K562 (cell line): ENCODE measurements around the gene COX20. TPM values are rescaled to one million over a fixed set of nuclear protein-coding genes. Genes with fewer than 3 reads are reported as not detected.

Source experiments
- ESRRB ChIP-seq: fragments of 250-450 bp; sonication (Bioruptor Pico); IDR thresholded peaks from 2 replicates; pipeline ENCODE4 v1.5.0; 2020; ENCODE audit warnings: mild to moderate bottlenecking, moderate library complexity, borderline replicate concordance
- JUN ChIP-seq, 2 experiments: sonication (generic) in 1 of 2; formaldehyde crosslinking in 1 of 2; IDR thresholded peaks; 2 replicates each; pipeline versions ENCODE4 v1.6.1 to v1.8.0; 2012 to 2022; ENCODE audit warnings: borderline replicate concordance in 2 of 2, mild to moderate bottlenecking in 2 of 2, improper control_type of control experiment in 1 of 2, low read depth in 1 of 2, low read length in 1 of 2, missing genetic modification reagents in 1 of 2
- KDM1A ChIP-seq, 2 experiments: fragments of 450-650 bp; IDR thresholded peaks; 2 replicates each; pipeline ENCODE4 v1.6.1; 2016; ENCODE audit warnings: mild to moderate bottlenecking in 2 of 2
- ZNF146 ChIP-seq: IDR thresholded peaks from one replicate; pipeline ENCODE4 v1.6.1; 2018; ENCODE audit warnings: missing compliant biosample characterization; ENCODE audit not compliant: unreplicated experiment
- ZNF551 ChIP-seq: fragments of 250-450 bp; sonication (Bioruptor Pico); IDR thresholded peaks from 2 replicates; pipeline ENCODE4 v1.5.0; 2021; ENCODE audit warnings: mild to moderate bottlenecking, moderate library complexity
- polyA plus RNA-seq, 8 experiments: library from polyadenylated mRNA; depleted of rRNA in 4 of 8; stranded (reverse) in 5 of 8; unstranded in 3 of 8; fragments of >200 nt; fragmentation: Nextera tagmentation in 2 of 8; fragmentation: Illumina TruSeq in 1 of 8; extraction: Ambion mirVana in 2 of 8; extraction: Trizol in 1 of 8; gene quantifications; 2 replicates each; pipeline versions ENCODE4 v1.2.1 to v1.2.3, GENCODE V29; 2011 to 2014; ENCODE audit warnings: inconsistent platforms in 1 of 8, missing spikeins in 1 of 8
- total RNA-seq, 7 experiments: library from RNA; depleted of rRNA in 6 of 7; stranded (reverse); fragments of >200 nt in 6 of 7; fragmentation: Illumina TruSeq in 2 of 7; extraction: Trizol in 2 of 7; gene quantifications; 2 replicates each; pipeline versions ENCODE4 v1.2.1 to v1.2.3, GENCODE V29; 2011 to 2021; ENCODE audit warnings: low replicate concordance in 1 of 7
- TF ChIP-seq, protein P1 (sequence below): sonication (generic); formaldehyde crosslinking; IDR thresholded peaks from 2 replicates; pipeline ENCODE4 v1.8.0; 2022; ENCODE audit warnings: mild to moderate bottlenecking, missing genetic modification reagents
- TF ChIP-seq, protein P2 (sequence below): sonication (generic); IDR thresholded peaks from 2 replicates; pipeline ENCODE4 v1.6.1; 2016
- TF ChIP-seq, protein P3 (sequence below), 2 experiments: fragments of 450-650 bp; IDR thresholded peaks; 2 replicates each; pipeline ENCODE4 v1.6.1; 2018; ENCODE audit warnings: mild to moderate bottlenecking in 2 of 2, low read depth in 1 of 2; ENCODE audit not compliant: partially characterized antibody in 2 of 2
- TF ChIP-seq, protein P4 (sequence below): fragments of 450-650 bp; formaldehyde crosslinking; IDR thresholded peaks from 2 replicates; pipeline ENCODE4 v1.4.0; 2020; ENCODE audit warnings: mild to moderate bottlenecking, moderate library complexity
- TF ChIP-seq, protein P5 (sequence below): fragments of 250-450 bp; sonication (Bioruptor Pico); IDR thresholded peaks from 2 replicates; pipeline ENCODE4 v1.5.0; 2022; ENCODE audit warnings: mild to moderate bottlenecking
- TF ChIP-seq, protein P6 (sequence below): fragments of 450-650 bp; IDR thresholded peaks from 2 replicates; pipeline ENCODE4 v1.6.1; 2017; ENCODE audit warnings: mild to moderate bottlenecking, moderate library complexity

The COX20 gene
- total and polyA plus RNA-seq, 9 of the 15 experiments (the other 6 are each of a cell fraction or from before 2014, with no cell fraction given), result 41.5 to 192 (median 84.3) TPM

DNA sequence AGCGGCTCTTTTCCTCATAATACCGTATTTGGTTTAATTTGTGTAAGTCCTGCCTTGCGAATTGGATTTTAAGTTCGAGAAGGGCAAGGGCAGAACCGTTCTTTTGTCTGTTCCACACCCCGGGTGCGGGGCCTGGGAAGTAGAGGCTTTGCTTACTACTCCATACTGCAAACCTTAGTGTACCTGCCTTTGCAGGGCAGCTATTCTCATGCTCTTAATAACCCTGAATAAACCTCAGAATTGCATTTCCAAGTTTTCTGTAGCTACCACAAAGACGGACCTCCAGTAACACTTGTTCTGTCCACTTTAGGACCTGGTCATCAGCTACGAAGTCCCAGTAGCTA, 29.5 kb downstream of the COX20 start (continued):
- TF ChIP-seq KDM1A (IDR thresholded peaks at IDR 0.05), result no peak
- TF ChIP-seq, protein P1, sequence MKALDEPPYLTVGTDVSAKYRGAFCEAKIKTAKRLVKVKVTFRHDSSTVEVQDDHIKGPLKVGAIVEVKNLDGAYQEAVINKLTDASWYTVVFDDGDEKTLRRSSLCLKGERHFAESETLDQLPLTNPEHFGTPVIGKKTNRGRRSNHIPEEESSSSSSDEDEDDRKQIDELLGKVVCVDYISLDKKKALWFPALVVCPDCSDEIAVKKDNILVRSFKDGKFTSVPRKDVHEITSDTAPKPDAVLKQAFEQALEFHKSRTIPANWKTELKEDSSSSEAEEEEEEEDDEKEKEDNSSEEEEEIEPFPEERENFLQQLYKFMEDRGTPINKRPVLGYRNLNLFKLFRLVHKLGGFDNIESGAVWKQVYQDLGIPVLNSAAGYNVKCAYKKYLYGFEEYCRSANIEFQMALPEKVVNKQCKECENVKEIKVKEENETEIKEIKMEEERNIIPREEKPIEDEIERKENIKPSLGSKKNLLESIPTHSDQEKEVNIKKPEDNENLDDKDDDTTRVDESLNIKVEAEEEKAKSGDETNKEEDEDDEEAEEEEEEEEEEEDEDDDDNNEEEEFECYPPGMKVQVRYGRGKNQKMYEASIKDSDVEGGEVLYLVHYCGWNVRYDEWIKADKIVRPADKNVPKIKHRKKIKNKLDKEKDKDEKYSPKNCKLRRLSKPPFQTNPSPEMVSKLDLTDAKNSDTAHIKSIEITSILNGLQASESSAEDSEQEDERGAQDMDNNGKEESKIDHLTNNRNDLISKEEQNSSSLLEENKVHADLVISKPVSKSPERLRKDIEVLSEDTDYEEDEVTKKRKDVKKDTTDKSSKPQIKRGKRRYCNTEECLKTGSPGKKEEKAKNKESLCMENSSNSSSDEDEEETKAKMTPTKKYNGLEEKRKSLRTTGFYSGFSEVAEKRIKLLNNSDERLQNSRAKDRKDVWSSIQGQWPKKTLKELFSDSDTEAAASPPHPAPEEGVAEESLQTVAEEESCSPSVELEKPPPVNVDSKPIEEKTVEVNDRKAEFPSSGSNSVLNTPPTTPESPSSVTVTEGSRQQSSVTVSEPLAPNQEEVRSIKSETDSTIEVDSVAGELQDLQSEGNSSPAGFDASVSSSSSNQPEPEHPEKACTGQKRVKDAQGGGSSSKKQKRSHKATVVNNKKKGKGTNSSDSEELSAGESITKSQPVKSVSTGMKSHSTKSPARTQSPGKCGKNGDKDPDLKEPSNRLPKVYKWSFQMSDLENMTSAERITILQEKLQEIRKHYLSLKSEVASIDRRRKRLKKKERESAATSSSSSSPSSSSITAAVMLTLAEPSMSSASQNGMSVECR (CRISPR knock-in tag), result peak; percentile 23; the same call in 1 of the 2 replicates
- no peak for TF ChIP-seq JUN (IDR thresholded peaks at IDR 0.05; ENCODE audit: borderline replicate concordance, low read depth, low read length)
- TF ChIP-seq JUN (CRISPR knock-in tag; IDR thresholded peaks at IDR 0.05; ENCODE audit: borderline replicate concordance), result 0 out of 2 replicates have a peak, but pooled peaks have one; percentile 2
- no peak for TF ChIP-seq ZNF551 (CRISPR knock-in tag)
- TF ChIP-seq ESRRB (CRISPR knock-in tag), result no peak; the same call in 1 of the 2 replicates
- TF ChIP-seq, protein P2, sequence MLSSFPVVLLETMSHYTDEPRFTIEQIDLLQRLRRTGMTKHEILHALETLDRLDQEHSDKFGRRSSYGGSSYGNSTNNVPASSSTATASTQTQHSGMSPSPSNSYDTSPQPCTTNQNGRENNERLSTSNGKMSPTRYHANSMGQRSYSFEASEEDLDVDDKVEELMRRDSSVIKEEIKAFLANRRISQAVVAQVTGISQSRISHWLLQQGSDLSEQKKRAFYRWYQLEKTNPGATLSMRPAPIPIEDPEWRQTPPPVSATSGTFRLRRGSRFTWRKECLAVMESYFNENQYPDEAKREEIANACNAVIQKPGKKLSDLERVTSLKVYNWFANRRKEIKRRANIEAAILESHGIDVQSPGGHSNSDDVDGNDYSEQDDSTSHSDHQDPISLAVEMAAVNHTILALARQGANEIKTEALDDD, result no peak; the same call in none of the 2 replicates
- TF ChIP-seq, protein P3, sequence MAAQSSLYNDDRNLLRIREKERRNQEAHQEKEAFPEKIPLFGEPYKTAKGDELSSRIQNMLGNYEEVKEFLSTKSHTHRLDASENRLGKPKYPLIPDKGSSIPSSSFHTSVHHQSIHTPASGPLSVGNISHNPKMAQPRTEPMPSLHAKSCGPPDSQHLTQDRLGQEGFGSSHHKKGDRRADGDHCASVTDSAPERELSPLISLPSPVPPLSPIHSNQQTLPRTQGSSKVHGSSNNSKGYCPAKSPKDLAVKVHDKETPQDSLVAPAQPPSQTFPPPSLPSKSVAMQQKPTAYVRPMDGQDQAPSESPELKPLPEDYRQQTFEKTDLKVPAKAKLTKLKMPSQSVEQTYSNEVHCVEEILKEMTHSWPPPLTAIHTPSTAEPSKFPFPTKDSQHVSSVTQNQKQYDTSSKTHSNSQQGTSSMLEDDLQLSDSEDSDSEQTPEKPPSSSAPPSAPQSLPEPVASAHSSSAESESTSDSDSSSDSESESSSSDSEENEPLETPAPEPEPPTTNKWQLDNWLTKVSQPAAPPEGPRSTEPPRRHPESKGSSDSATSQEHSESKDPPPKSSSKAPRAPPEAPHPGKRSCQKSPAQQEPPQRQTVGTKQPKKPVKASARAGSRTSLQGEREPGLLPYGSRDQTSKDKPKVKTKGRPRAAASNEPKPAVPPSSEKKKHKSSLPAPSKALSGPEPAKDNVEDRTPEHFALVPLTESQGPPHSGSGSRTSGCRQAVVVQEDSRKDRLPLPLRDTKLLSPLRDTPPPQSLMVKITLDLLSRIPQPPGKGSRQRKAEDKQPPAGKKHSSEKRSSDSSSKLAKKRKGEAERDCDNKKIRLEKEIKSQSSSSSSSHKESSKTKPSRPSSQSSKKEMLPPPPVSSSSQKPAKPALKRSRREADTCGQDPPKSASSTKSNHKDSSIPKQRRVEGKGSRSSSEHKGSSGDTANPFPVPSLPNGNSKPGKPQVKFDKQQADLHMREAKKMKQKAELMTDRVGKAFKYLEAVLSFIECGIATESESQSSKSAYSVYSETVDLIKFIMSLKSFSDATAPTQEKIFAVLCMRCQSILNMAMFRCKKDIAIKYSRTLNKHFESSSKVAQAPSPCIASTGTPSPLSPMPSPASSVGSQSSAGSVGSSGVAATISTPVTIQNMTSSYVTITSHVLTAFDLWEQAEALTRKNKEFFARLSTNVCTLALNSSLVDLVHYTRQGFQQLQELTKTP (IDR thresholded peaks at IDR 0.05; ENCODE audit: low read depth in 1 of 2, partially characterized antibody in 2 of 2), result peak in 1 of 2 experiments; percentile 0
- TF ChIP-seq ZNF146 (CRISPR knock-in tag), result no peak
- TF ChIP-seq, protein P4, sequence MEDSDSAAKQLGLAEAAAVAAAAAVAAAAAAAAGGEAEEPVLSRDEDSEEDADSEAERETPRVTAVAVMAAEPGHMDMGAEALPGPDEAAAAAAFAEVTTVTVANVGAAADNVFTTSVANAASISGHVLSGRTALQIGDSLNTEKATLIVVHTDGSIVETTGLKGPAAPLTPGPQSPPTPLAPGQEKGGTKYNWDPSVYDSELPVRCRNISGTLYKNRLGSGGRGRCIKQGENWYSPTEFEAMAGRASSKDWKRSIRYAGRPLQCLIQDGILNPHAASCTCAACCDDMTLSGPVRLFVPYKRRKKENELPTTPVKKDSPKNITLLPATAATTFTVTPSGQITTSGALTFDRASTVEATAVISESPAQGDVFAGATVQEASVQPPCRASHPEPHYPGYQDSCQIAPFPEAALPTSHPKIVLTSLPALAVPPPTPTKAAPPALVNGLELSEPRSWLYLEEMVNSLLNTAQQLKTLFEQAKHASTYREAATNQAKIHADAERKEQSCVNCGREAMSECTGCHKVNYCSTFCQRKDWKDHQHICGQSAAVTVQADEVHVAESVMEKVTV (CRISPR knock-in tag), result no peak
- TF ChIP-seq, protein P5, sequence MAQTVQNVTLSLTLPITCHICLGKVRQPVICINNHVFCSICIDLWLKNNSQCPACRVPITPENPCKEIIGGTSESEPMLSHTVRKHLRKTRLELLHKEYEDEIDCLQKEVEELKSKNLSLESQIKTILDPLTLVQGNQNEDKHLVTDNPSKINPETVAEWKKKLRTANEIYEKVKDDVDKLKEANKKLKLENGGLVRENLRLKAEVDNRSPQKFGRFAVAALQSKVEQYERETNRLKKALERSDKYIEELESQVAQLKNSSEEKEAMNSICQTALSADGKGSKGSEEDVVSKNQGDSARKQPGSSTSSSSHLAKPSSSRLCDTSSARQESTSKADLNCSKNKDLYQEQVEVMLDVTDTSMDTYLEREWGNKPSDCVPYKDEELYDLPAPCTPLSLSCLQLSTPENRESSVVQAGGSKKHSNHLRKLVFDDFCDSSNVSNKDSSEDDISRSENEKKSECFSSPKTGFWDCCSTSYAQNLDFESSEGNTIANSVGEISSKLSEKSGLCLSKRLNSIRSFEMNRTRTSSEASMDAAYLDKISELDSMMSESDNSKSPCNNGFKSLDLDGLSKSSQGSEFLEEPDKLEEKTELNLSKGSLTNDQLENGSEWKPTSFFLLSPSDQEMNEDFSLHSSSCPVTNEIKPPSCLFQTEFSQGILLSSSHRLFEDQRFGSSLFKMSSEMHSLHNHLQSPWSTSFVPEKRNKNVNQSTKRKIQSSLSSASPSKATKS (CRISPR knock-in tag), result no peak; the same call in 1 of the 2 replicates
- TF ChIP-seq, protein P6, sequence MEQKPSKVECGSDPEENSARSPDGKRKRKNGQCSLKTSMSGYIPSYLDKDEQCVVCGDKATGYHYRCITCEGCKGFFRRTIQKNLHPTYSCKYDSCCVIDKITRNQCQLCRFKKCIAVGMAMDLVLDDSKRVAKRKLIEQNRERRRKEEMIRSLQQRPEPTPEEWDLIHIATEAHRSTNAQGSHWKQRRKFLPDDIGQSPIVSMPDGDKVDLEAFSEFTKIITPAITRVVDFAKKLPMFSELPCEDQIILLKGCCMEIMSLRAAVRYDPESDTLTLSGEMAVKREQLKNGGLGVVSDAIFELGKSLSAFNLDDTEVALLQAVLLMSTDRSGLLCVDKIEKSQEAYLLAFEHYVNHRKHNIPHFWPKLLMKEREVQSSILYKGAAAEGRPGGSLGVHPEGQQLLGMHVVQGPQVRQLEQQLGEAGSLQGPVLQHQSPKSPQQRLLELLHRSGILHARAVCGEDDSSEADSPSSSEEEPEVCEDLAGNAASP, result no peak
